Measurements from ENCODE around the gene PCYT2. TPM values are rescaled to one million over a fixed set of nuclear protein-coding genes. Genes with fewer than 3 reads are reported as not detected.

Gene PCYT2
- total RNA-seq, 1 experiment from 2014 or later = 51.5 TPM

GRCh38 chr17:81940538-81941483, 29.6 kb upstream of the PCYT2 start:
- DNase-seq (ENCODE audit: low read depth, low spot score) (no peak), ATAC-seq (no peak)
- Histone ChIP-seq H3K4me1 (ENCODE audit: control insufficient read depth in 1 of 2, insufficient read depth in 2 of 2, low read length in 2 of 2) (peaks cover 4 to 20% of the 10 kb centered on the region in 2 experiments; a peak in 3 of 4 replicates), H3K27ac (ENCODE audit: low read depth, low read length) (no peak overlapping the region), H2AFZ (ENCODE audit: low read depth, low read length, poor library complexity, severe bottlenecking) (no peak overlapping the region), H3K4me2 (ENCODE audit: low read length) (no peak overlapping the region), H3K4me3 (replicated peaks in 1 of 2; ENCODE audit: low read depth in 1 of 2, low read length in 2 of 2) (no peak overlapping the region), H4K20me1 (ENCODE audit: insufficient read depth) (no peaks in the 10 kb centered on the region), H3K9me3 (ENCODE audit: control insufficient read depth in 1 of 2, insufficient read depth in 1 of 2, low read depth in 1 of 2, low read length in 2 of 2) (no peaks in the 10 kb centered on the region), H3K79me2 (ENCODE audit: insufficient read depth, low read length) (peaks cover 9% of the 10 kb centered on the region), H3K9me2 (ENCODE audit: insufficient read depth) (no peaks in the 10 kb centered on the region), H3K9ac (ENCODE audit: low read length) (no peak overlapping the region), H3K27me3 (ENCODE audit: insufficient read depth, low read length) (no peaks in the 10 kb centered on the region), H3K36me3 (ENCODE audit: control insufficient read depth in 1 of 2, insufficient read depth in 2 of 2, low read length in 2 of 2) (peaks cover 0 to 1% of the 10 kb centered on the region in 2 experiments; a peak in 1 of 4 replicates)
- intact Hi-C loops (cut with micrococcal nuclease) = no loop called here
- ChIA-PET RAD21 (ENCODE audit: low non-redundant PET in 1 of 2, low total read pairs in 2 of 2, uncharacterized antibody in 2 of 2, unreplicated experiment in 2 of 2) (no interaction called here), CTCF (no interaction called here), POLR2A (no interaction called here)
- TF ChIP-seq TCF7L2 (IDR thresholded peaks at IDR 0.05; ENCODE audit: borderline replicate concordance, extremely low read depth, insufficient read depth, insufficient read length) (no peak), RAD21 (IDR thresholded peaks at IDR 0.05; ENCODE audit: low read depth) (no peak), POLR2AphosphoS5 (IDR thresholded peaks at IDR 0.05; ENCODE audit: low read depth, low read length) (no peak), SIN3A (IDR thresholded peaks at IDR 0.05; ENCODE audit: low read depth) (no peak), CTCF (IDR thresholded peaks at IDR 0.05 in 2 of 3, conservative IDR thresholded peaks at IDR 0.05 in 1 of 3; ENCODE audit: borderline replicate concordance in 1 of 3, insufficient read depth in 1 of 3, low read depth in 2 of 3, low read length in 2 of 3) (no peak), REST (IDR thresholded peaks at IDR 0.05; ENCODE audit: low read depth) (no peak)
- no TSS peak for BruUV-seq (replicated peaks)
